HepG2 (cell line): Measurements from ENCODE around the gene RIPOR3. TPM values are rescaled to one million over a fixed set of nuclear protein-coding genes. Genes with fewer than 3 reads are reported as not detected.
A peak's percentile ranks its signal among the peaks of the same experiment; 100 is the strongest.

ENCODE experiments used
- ATAC-seq: fragments of 200-7000 bp; cut with Tn5 transposase; 3 replicates; pipeline ENCODE4 v1.9.1; 2020; ENCODE audit warnings: mild to moderate bottlenecking, moderate library complexity
- BruUV-seq: library from RNA; stranded (reverse); fragments of 400-500 nt; replicated peaks from 2 replicates; lab custom pipeline; 2021; lab: Mats Ljungman, UMichigan
- CTCF ChIA-PET: fragments of 300-600 bp; formaldehyde crosslinking; extraction: SDS; loops from one replicate; lab custom pipeline; 2021; ENCODE audit warnings: low total read pairs, inconsistent platforms, low intra/inter-chr PET ratio; lab: Yijun Ruan, JAX
- POLR2A ChIA-PET: fragments of 350-600 bp; sonication (Branson Sonifier 250); formaldehyde crosslinking; loops from one replicate; lab custom pipeline; 2020; ENCODE audit warnings: antibody characterized with exemption, inconsistent platforms; lab: Yijun Ruan, JAX
- DNase-seq: peaks from one replicate; pipeline ENCODE4 v3.0.0-alpha.2; 2015; ENCODE audit warnings: low spot score
- FAIRE-seq: peaks from 3 replicates; lab custom pipeline; 2011; peaks lifted over from hg19 to GRCh38; lab: Jason Lieb, UNC
- H2AFZ ChIP-seq: one replicate; pipeline ENCODE4 v1.6.1; 2011; ENCODE audit warnings: low read length, inconsistent platforms
- H3K27ac ChIP-seq: fragments of 300-600 bp; 3 replicates; pipeline ENCODE4 v1.8.0; 2011; ENCODE audit warnings: mixed run types, mild to moderate bottlenecking, mixed read lengths, low read length, inconsistent platforms; ENCODE audit not compliant: insufficient read depth; ENCODE audit errors: extremely low read length
- H3K27me3 ChIP-seq, 2 experiments: fragments of 200-600 bp in 1 of 2; 2 replicates in 1 of 2; 3 replicates in 1 of 2; pipeline versions ENCODE4 v1.6.0 to v1.8.0; 2011; ENCODE audit warnings: low read length in 2 of 2, mild to moderate bottlenecking in 2 of 2, moderate library complexity in 2 of 2, inconsistent platforms in 1 of 2; ENCODE audit not compliant: insufficient read depth in 2 of 2, control insufficient read depth in 1 of 2
- H3K36me3 ChIP-seq, 2 experiments: fragments of 200-600 bp in 1 of 2; replicated peaks in 1 of 2; 2 replicates in 1 of 2; 3 replicates in 1 of 2; pipeline versions ENCODE4 v1.5.1 to v1.8.0; 2011; ENCODE audit warnings: low read length in 2 of 2, inconsistent platforms in 1 of 2; ENCODE audit not compliant: insufficient read depth in 2 of 2, control insufficient read depth in 1 of 2
- H3K4me1 ChIP-seq: 2 replicates; pipeline ENCODE4 v1.5.1; 2012; ENCODE audit warnings: low read length, inconsistent platforms; ENCODE audit not compliant: insufficient read depth
- H3K4me2 ChIP-seq: 2 replicates; pipeline ENCODE4 v1.6.0; 2011; ENCODE audit warnings: low read depth, low read length, inconsistent platforms
- H3K4me3 ChIP-seq, 3 experiments: fragments of 200-600 bp in 1 of 3; sonication (generic), shearing (Covaris generic) in 1 of 3; replicated peaks in 1 of 3; 2 replicates each; pipeline ENCODE4 v1.5.1; 2011 to 2016; ENCODE audit warnings: low read length in 3 of 3, inconsistent platforms in 2 of 3, low read depth in 2 of 3, mild to moderate bottlenecking in 2 of 3, control low read depth in 1 of 3, mixed read lengths in 1 of 3; ENCODE audit not compliant: insufficient read depth in 1 of 3
- H3K79me2 ChIP-seq: one replicate; pipeline ENCODE4 v1.6.1; 2011; ENCODE audit warnings: low read length, inconsistent platforms; ENCODE audit not compliant: insufficient read depth
- H3K9ac ChIP-seq: 2 replicates; pipeline ENCODE4 v1.6.0; 2011; ENCODE audit warnings: mild to moderate bottlenecking, low read depth, low read length, inconsistent platforms; ENCODE audit not compliant: insufficient read depth
- H3K9me3 ChIP-seq: 2 replicates; pipeline ENCODE4 v1.5.1; 2012; ENCODE audit warnings: mild to moderate bottlenecking, low read length
- H4K20me1 ChIP-seq: 2 replicates; pipeline ENCODE4 v1.6.0; 2011; ENCODE audit warnings: inconsistent platforms, mild to moderate bottlenecking, low read length, moderate library complexity; ENCODE audit not compliant: insufficient read depth
- ADNP ChIP-seq: sonication (generic); formaldehyde crosslinking; IDR thresholded peaks from 2 replicates; pipeline ENCODE4 v1.4.0; 2020; ENCODE audit warnings: missing genetic modification reagents
- ATF1 ChIP-seq: IDR thresholded peaks from 2 replicates; pipeline ENCODE4 v1.6.1; 2016; ENCODE audit warnings: mild to moderate bottlenecking, control low read depth
- ELF4 ChIP-seq: sonication (generic); formaldehyde crosslinking; IDR thresholded peaks from 2 replicates; pipeline ENCODE4 v1.5.0; 2020; ENCODE audit warnings: missing genetic modification reagents, mild to moderate bottlenecking, moderate library complexity, borderline replicate concordance
- GABPB1 ChIP-seq: IDR thresholded peaks from 2 replicates; pipeline ENCODE4 v1.6.1; 2016; ENCODE audit warnings: mild to moderate bottlenecking, missing genetic modification reagents, moderate library complexity, missing compliant biosample characterization
- ISL2 ChIP-seq: sonication (generic); formaldehyde crosslinking; IDR thresholded peaks from 2 replicates; pipeline ENCODE4 v1.5.0; 2020; ENCODE audit warnings: missing genetic modification reagents
- KAT2B ChIP-seq: fragments of 150-350 bp; IDR thresholded peaks from 2 replicates; pipeline ENCODE4 v1.6.1; 2014; ENCODE audit warnings: low read depth, low read length, borderline replicate concordance
- MAFK ChIP-seq, 2 experiments: IDR thresholded peaks in 1 of 2; conservative IDR thresholded peaks in 1 of 2; 2 replicates each; pipeline ENCODE4 v1.6.1; 2011; ENCODE audit warnings: improper control_type of control experiment in 2 of 2, low read length in 2 of 2
- MBD4 ChIP-seq: IDR thresholded peaks from 2 replicates; pipeline ENCODE4 v1.6.1; 2012; ENCODE audit warnings: low read length, inconsistent platforms, borderline replicate concordance
- MLLT10 ChIP-seq: sonication (generic); formaldehyde crosslinking; IDR thresholded peaks from 2 replicates; pipeline ENCODE4 v1.4.0; 2020; ENCODE audit warnings: missing genetic modification reagents
- TBL1XR1 ChIP-seq: fragments of 150-350 bp; IDR thresholded peaks from 2 replicates; pipeline ENCODE4 v1.6.1; 2014; ENCODE audit warnings: borderline replicate concordance, low read length; ENCODE audit not compliant: partially characterized antibody
- ZBTB34 ChIP-seq: sonication (generic); formaldehyde crosslinking; IDR thresholded peaks from 2 replicates; pipeline ENCODE4 v1.8.0; 2022; ENCODE audit warnings: mild to moderate bottlenecking, missing genetic modification reagents
- ZBTB7A ChIP-seq: sonication (generic); formaldehyde crosslinking; IDR thresholded peaks from 2 replicates; pipeline ENCODE4 v1.8.0; 2022; ENCODE audit warnings: mild to moderate bottlenecking, missing genetic modification reagents
- ZBTB8A ChIP-seq: sonication (generic); formaldehyde crosslinking; IDR thresholded peaks from 2 replicates; pipeline ENCODE4 v1.4.0; 2020; ENCODE audit warnings: mild to moderate bottlenecking, low read depth, missing genetic modification reagents, borderline replicate concordance
- ZMAT3 ChIP-seq: sonication (generic); formaldehyde crosslinking; conservative IDR thresholded peaks from 2 replicates; pipeline ENCODE4 v1.7.0; 2021; ENCODE audit warnings: missing genetic modification reagents
- ZNF274 ChIP-seq: sonication (generic); formaldehyde crosslinking; IDR thresholded peaks from 2 replicates; pipeline ENCODE4 v1.5.1; 2020; ENCODE audit warnings: mild to moderate bottlenecking, missing genetic modification reagents
- ZNF33B ChIP-seq: sonication (generic); formaldehyde crosslinking; IDR thresholded peaks from 2 replicates; pipeline ENCODE4 v1.5.1; 2020; ENCODE audit warnings: mild to moderate bottlenecking, missing genetic modification reagents
- ZNF503 ChIP-seq: sonication (generic); formaldehyde crosslinking; IDR thresholded peaks from 2 replicates; pipeline ENCODE4 v1.4.0; 2020; ENCODE audit warnings: missing genetic modification reagents
- ZNF841 ChIP-seq: sonication (generic); formaldehyde crosslinking; IDR thresholded peaks from 2 replicates; pipeline ENCODE4 v1.8.1; 2023; ENCODE audit warnings: missing genetic modification reagents, borderline replicate concordance
- ZXDC ChIP-seq: sonication (generic); formaldehyde crosslinking; IDR thresholded peaks from 2 replicates; pipeline ENCODE4 v1.5.0; 2020; ENCODE audit warnings: mild to moderate bottlenecking, missing genetic modification reagents
- WGBS: methylation state at CpG from one replicate; pipeline ENCODE4 v1.1.6; 2017; ENCODE audit warnings: low lambda C conversion rate; 5-methylcytosine and 5-hydroxymethylcytosine counted together
- in situ Hi-C: cut with HindIII; loops from 2 replicates; pipeline ENCODE4 v1.10.0; 2017; ENCODE audit warnings: low pct_unique_long_range_greater_than_20kb; ENCODE audit not compliant: extremely low pct_ligation_motif_present
- intact Hi-C: fragments of 100-400 bp; cut with micrococcal nuclease; formaldehyde crosslinking; loops from one replicate; pipeline ENCODE4 v1.10.0; 2022; ENCODE audit not compliant: unreplicated experiment
- polyA plus RNA-seq, 8 experiments: library from polyadenylated mRNA; depleted of rRNA in 3 of 8; stranded (reverse) in 7 of 8; unstranded in 1 of 8; fragments of >200 nt; fragmentation: Illumina TruSeq in 4 of 8; extraction: Trizol in 4 of 8; gene quantifications; 2 replicates each; pipeline versions ENCODE4 v1.2.1 to v1.2.3, GENCODE V29; 2011 to 2016; ENCODE audit warnings: low read depth in 4 of 8, missing spikeins in 1 of 8, mixed read lengths in 1 of 8; ENCODE audit not compliant: insufficient read depth in 1 of 8
- total RNA-seq, 5 experiments: library from RNA; depleted of rRNA; stranded (reverse); fragments of >200 nt; fragmentation: Illumina TruSeq; extraction: Trizol; gene quantifications; 2 replicates each; pipeline ENCODE4 v1.2.3, GENCODE V29; 2016; ENCODE audit warnings: low read depth in 1 of 5

RIPOR3 gene
- total and polyA plus RNA-seq, 2 of the 13 experiments (the other 11 are each of a cell fraction or from before 2014, with no cell fraction given), result 0.18 TPM; not detected in 1

- POLR2A ChIA-PET, result no interaction called here
- no TSS peak for BruUV-seq
- no peaks in the 10 kb centered on the region for H3K79me2 ChIP-seq
- no peak for TF ChIP-seq ZNF841 (CRISPR knock-in tag)
- no peak for TF ChIP-seq ZBTB8A (CRISPR knock-in tag)
- TF ChIP-seq GABPB1 (CRISPR knock-in tag), result 0 out of 2 replicates have a peak, but pooled peaks have one; percentile 9
- TF ChIP-seq ELF4 (CRISPR knock-in tag), result no peak
- 0 out of 2 replicates have a peak, but pooled peaks have one; percentile 34 for TF ChIP-seq ZXDC (CRISPR knock-in tag)
- TF ChIP-seq ZMAT3 (CRISPR knock-in tag), result no peak
- no peak for TF ChIP-seq TBL1XR1
- TF ChIP-seq ADNP, result no peak
- no peak for TF ChIP-seq ATF1
- TF ChIP-seq MAFK (conservative IDR thresholded peaks at IDR 0.05 in 1 of 2, IDR thresholded peaks at IDR 0.05 in 1 of 2; ENCODE audit: low read length in 2 of 2), result peak; percentile 91 to 97
- no peak for TF ChIP-seq ZNF274 (CRISPR knock-in tag)
- no peak for TF ChIP-seq MLLT10 (CRISPR knock-in tag)
- no peak for TF ChIP-seq MBD4
- no peak for TF ChIP-seq ISL2 (CRISPR knock-in tag)
- no peak for TF ChIP-seq ZNF503 (CRISPR knock-in tag)
- TF ChIP-seq ZBTB34 (CRISPR knock-in tag), result no peak
- TF ChIP-seq ZNF33B (CRISPR knock-in tag), result 0 out of 2 replicates have a peak, but pooled peaks have one; percentile 23
- peak; percentile 49; the same call in 1 of the 2 replicates for TF ChIP-seq ZBTB7A (CRISPR knock-in tag)
- no peak for TF ChIP-seq KAT2B
Measured at GRCh38 chr20:50601511-50602431, 89.6 kb downstream of the RIPOR3 start.

More at GRCh38 chr20:50601511-50602431, 89.6 kb downstream of the RIPOR3 start:
- Histone ChIP-seq H2AFZ (no peak overlapping the region), H3K36me3 (no peaks in the 10 kb centered on the region), H3K27ac (no peak overlapping the region), H3K4me2 (no peak overlapping the region), H3K9ac (no peak overlapping the region), H3K27me3 (peaks cover 10 to 51% of the 10 kb centered on the region in 2 experiments; a peak in 3 of 5 replicates), H3K9me3 (no peaks in the 10 kb centered on the region), H4K20me1 (no peaks in the 10 kb centered on the region), H3K4me1 (peaks cover 33% of the 10 kb centered on the region), H3K4me3 (no peak overlapping the region)
- in situ Hi-C loops (no loop called here), intact Hi-C loops (no loop called here)
- CTCF ChIA-PET, result no interaction called here
- FAIRE-seq (no peak), DNase-seq (no peak), ATAC-seq (peak; percentile 19)
- WGBS, result 45% methylated on average over 31 of the region's 33 CpGs
